HL-60/S4 (cell line): ENCODE data around the gene TMEM8B.

Experiments
- in situ Hi-C: fragments of 300-500 bp; cut with MboI; formaldehyde crosslinking; loops from 2 replicates; pipeline ENCODE4 v1.14.3; 2022; ENCODE audit warnings: low sequenced_read_pairs

TMEM8B gene

DNA sequence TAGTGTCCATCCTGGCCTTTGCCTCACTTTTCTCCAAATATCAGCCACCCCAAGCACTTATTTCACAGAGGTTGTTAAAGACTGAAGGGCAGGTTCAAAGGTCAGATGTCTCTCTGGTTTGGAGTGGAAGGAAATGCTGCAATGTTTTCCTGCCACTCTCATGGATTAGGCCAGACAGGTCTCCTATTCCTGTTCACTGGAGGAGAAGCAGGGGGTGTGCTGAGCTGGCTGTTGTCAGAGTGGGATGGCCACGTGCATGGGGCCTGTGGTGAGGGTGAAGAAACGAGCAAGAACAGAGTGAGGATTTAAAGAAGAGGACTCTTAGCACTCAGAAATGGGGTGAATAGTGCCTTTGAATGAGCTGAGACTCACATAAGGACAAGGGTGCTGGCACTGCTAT is 6.7 kb downstream of the TMEM8B start:
- in situ Hi-C loops: no loop called here

DNA sequence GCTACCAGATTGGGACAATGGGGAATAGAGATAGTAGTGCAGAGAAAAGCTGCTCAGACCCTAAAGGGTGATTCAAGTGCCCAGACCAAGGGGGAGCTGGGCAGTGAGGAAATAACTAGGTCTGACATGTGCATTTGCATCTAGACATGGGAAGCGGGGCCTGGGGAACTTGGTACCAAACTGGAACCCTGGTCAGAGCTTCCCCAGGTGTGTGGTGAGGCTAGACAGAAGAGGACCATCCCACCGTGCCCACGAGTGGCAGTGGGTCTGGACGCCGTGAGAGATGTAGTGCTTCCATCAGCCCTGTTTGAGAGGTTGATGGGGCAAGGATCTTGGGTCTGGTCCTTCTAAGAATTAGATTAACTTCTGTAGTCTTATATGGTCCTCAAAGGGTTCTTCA is 7.6 kb downstream of the TMEM8B start:
- in situ Hi-C loops: no loop called here

GRCh38 chr9:35839926-35840325 is 10.9 kb downstream of the TMEM8B start:
- in situ Hi-C loops: no loop called here

- in situ Hi-C loops: no loop called here
Measured at GRCh38 chr9:35840881-35841644, 12.0 kb downstream of the TMEM8B start.

DNA sequence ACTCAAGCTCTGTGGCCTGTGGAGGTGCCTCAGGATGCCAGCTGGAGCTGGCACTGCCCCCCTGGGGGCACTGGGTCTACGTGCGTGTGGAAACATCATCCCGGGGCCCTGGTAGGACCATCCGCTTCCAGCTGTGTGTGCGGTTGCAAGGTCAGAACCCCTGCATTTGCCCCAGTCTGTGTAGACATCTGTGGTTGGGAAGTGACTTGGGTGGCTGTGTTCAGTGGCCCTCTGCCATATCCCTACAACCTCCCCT is 12.5 kb downstream of the TMEM8B start:
- in situ Hi-C loops: no loop called here

GRCh38 chr9:35842020-35842745 is 13.2 kb downstream of the TMEM8B start:
- in situ Hi-C loops: no loop called here

DNA sequence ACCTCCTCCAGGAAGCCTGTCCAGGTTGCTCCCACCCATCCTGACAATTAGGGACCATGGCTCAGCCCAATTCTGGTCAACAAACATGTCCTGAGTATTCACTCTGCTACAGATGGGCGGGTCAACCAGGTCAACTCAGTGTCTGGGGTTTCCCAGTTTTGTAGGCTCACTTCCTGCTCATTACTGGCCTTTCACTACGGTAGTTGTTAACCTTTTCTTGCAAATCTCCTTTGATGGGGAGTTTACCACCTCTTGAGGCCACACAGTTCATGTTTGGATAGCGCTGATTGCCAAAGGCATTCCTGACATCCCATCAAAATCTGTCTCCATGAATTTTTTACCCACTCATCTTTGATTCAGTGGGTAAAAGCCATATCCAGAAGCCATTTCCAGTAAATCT is 13.8 kb downstream of the TMEM8B start:
- in situ Hi-C loops: no loop called here

GRCh38 chr9:35844628-35845270 is 15.7 kb downstream of the TMEM8B start:
- in situ Hi-C loops: no loop called here

- in situ Hi-C loops: no loop called here
Measured at GRCh38 chr9:35845824-35846771, 17.1 kb downstream of the TMEM8B start.

- in situ Hi-C loops: no loop called here
Measured at GRCh38 chr9:35847792-35848572, 19.0 kb downstream of the TMEM8B start.

DNA sequence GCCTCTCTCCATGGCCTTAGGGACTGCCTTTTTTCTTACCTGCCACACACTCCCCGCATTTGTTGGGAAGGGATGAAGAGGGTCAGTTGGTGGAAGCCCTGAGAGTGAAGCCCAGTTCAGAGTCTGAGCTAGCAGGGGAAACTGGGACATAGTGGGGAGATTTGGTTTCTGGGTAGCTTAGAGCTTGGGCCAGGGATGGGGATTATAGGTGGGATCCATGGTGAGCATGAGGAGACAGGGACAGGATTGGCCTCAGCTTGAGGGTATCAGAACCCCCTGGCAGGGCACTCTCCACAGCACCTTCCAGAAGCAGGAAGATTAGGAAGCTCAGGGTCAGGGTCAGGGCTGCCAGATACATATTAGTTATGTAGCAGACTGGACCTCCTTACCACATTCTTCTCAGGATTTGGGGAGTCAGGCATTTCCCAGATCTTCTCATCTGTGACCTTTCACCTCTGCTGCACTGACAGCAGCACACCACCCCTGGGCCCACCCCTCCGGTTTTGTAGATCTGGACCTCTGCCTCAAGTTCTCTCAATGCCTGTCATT is 23.3 kb downstream of the TMEM8B start:
- in situ Hi-C loops: no loop called here

- in situ Hi-C loops: no loop called here
Measured at GRCh38 chr9:35852876-35853865, 24.1 kb downstream of the TMEM8B start.

- in situ Hi-C loops: no loop called here
Measured at GRCh38 chr9:35854091-35854762, 25.2 kb downstream of the TMEM8B start.

DNA sequence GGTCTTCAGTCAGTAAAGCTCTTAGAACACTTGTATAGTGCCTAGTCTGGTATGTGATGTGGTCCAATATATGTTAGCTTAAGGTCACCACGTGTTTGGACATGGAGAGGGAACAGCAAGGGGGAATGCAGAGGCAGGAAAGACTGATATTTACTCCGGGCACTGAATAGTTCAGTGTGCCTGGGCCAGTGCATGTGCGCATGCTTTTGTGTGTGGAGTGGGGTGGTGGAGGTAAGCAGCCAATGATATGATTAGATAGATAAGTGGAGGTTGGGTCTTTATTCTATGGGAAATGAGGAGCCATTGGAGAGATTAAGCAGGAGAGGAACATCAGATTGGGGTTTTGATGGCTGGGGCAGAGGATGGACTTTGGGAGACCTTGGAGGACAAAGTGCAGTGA is 27.2 kb downstream of the TMEM8B start:
- in situ Hi-C loops: no loop called here

DNA sequence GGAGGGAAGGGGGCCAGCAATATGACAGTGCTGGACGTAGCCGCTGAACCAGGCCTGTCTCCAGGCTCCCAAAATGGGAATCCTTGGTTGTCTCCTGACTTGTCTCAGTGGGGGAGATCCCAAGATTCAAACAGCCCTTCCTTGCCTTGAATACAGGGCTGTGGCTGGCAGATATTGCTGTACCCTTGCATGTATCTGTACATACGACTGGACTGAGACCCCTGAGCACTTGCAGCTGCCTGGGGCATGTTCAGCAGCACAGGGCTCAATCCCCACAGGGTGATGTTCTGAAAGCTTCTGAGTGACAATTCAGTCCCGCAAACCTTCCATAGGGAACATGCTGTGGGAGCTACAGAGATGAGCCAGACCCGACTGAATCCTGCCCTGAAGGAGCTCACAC is 27.9 kb downstream of the TMEM8B start:
- in situ Hi-C loops: no loop called here

DNA sequence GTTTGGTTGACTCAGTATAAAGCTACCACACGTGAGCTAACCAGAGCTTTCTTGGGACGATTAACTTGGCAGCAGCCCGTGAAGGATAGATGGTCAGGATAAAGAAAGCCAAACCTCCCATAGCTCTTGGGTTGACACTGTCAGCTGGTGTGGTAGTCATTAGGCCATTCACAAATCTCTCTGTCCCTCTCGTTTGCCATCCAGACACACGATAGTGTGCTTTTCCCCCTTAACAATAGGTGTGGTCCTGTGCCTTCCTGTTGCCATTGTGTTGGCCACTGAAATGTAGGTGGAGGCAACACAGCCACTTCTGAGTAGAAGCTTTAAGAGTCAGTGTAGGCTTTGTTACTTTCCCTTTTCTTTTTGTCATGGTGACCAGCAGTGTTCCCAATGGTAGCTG is 29.4 kb downstream of the TMEM8B start:
- in situ Hi-C loops: no loop called here

GRCh38 chr9:35859310-35859989 is 30.4 kb downstream of the TMEM8B start:
- in situ Hi-C loops: no loop called here

DNA sequence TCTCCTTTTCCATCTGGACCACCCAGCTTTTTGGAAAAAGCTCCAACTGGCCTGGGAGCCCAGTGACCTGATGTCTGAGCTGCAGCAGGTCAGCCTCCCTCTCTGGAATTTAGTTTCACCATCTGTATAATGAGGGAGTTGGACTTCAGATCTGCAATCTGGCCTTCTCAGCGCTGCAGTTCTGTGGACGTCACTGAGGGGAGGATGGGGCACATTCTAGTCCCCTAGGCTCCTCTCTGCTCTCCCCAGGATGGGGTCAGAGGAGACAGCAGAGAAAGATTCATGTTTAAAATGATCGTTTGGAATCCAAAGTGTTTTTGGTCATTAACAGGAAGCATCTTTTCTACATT is 30.9 kb downstream of the TMEM8B start:
- in situ Hi-C loops: no loop called here
